ENCODE measurements around the gene PHYH. TPM values are rescaled to one million over a fixed set of nuclear protein-coding genes. Genes with fewer than 3 reads are reported as not detected.
"Not testable (repeated sequence)": the region's sequence is repeated elsewhere in the genome, so short reads cannot be mapped to it uniquely, and the experiment has no call there.

The PHYH gene
- total and polyA plus RNA-seq, 8 donors, result 0.58 to 65.5 (median 20.0) TPM

DNA sequence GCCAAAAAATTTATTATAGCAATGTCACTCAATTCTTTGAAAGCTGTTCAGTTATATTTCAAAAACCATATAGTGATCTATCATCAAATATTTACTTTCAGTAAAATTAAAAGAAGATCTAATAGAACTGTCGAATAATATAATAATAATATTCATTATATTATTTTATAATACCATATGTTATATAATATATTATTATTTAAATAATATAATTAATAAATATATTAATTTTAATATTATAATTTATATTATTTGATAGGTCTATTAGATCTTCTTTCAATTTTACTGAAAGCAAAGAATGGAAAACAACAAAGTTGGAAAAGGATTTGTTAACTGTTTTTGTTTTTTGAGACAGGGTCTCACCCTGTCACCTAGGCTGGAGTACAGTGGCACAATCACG lies 43.2 kb downstream of the PHYH start:
- Histone ChIP-seq H3K4me3 (no peak overlapping the region), H3K9me3 (peaks cover 0 to 4% (median 0%) of the 10 kb centered on the region in 4 donors), H3K27me3 (no peaks in the 10 kb centered on the region), H3K27ac (no peak overlapping the region), H3K36me3 (no peaks in the 10 kb centered on the region), H3K4me1 (no peaks in the 10 kb centered on the region)
- intact Hi-C loops (cut with DNase I; ENCODE audit: low total_unique reads), result no loop called here
- no peak for DNase-seq
- WGBS, 5 donors, result 83 to 90% (median 88%) methylated on average over 2 of the region's 2 CpGs
- TF ChIP-seq POLR2AphosphoS5 (IDR thresholded peaks at IDR 0.05), result no peak
- no peak for TF ChIP-seq EP300 (IDR thresholded peaks at IDR 0.05)
- TF ChIP-seq, protein P1, sequence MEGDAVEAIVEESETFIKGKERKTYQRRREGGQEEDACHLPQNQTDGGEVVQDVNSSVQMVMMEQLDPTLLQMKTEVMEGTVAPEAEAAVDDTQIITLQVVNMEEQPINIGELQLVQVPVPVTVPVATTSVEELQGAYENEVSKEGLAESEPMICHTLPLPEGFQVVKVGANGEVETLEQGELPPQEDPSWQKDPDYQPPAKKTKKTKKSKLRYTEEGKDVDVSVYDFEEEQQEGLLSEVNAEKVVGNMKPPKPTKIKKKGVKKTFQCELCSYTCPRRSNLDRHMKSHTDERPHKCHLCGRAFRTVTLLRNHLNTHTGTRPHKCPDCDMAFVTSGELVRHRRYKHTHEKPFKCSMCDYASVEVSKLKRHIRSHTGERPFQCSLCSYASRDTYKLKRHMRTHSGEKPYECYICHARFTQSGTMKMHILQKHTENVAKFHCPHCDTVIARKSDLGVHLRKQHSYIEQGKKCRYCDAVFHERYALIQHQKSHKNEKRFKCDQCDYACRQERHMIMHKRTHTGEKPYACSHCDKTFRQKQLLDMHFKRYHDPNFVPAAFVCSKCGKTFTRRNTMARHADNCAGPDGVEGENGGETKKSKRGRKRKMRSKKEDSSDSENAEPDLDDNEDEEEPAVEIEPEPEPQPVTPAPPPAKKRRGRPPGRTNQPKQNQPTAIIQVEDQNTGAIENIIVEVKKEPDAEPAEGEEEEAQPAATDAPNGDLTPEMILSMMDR (IDR thresholded peaks at IDR 0.05), result no peak
- no peak for TF ChIP-seq POLR2A (IDR thresholded peaks at IDR 0.05)

DNA sequence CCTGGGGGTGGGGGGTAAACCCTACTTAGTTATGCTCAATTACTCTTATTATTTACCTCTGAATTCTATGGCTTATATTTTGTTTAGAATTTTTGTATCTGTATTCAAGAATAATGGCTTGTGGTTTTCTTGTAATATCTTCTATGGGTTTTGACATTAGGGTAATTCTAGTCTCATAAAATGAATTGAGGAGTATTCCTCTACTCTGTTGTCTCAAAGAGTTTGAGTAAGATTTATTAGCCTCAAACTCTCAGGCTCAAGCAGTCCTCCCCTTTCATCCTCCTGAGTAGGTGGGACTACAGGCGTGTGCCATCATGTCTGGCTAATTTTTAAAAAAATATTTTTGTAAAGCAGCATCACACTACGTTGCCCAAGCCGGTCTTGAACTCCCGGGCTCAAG lies 46.1 kb downstream of the PHYH start:
- no peaks in the 10 kb centered on the region for H3K4me1 ChIP-seq
- H3K9me3 ChIP-seq, result no peaks in the 10 kb centered on the region
- H3K36me3 ChIP-seq, result no peaks in the 10 kb centered on the region
- H3K4me3 ChIP-seq, result no peak overlapping the region
- DNase-seq, result no peak
- intact Hi-C loops (cut with DNase I; ENCODE audit: low total_unique reads), result no loop called here
- no peak for TF ChIP-seq POLR2A (IDR thresholded peaks at IDR 0.05)
- TF ChIP-seq, protein P1 (IDR thresholded peaks at IDR 0.05), result no peak
- no peak for TF ChIP-seq POLR2AphosphoS5 (IDR thresholded peaks at IDR 0.05)
- no peak for TF ChIP-seq EP300 (IDR thresholded peaks at IDR 0.05)
- H3K27me3 ChIP-seq, result no peaks in the 10 kb centered on the region
- WGBS, 5 donors, result 87 to 99% (median 88%) methylated on average over 4 of the region's 4 CpGs
- H3K27ac ChIP-seq, result no peak overlapping the region

DNA sequence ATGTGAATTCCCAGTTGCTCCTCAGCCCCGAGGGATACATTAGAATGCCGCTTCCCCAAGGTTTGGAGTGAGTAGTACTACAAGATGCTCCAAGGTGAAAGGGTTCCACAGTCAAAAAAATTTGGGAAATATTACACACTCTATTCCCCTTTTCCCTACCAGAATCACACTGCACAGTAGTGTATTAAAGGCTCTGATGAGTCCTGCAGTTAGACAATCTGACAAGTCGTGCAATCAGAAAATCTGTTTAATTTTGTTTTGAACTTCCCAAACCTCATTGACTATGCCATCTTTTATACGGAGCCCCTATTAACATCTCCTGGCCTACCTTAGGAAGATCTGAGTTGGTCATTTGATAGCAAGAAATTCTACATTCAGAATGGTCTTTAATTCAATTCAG lies 52.1 kb downstream of the PHYH start:
- H3K4me1 ChIP-seq, result no peaks in the 10 kb centered on the region
- DNase-seq, result no peak
- no peak overlapping the region for H3K4me3 ChIP-seq
- no peak overlapping the region for H3K27ac ChIP-seq
- no peaks in the 10 kb centered on the region for H3K9me3 ChIP-seq
- H3K27me3 ChIP-seq, result no peaks in the 10 kb centered on the region
- no peak for TF ChIP-seq POLR2AphosphoS5 (IDR thresholded peaks at IDR 0.05)
- 88 to 98% (median 96%) methylated on average over 4 of the region's 4 CpGs for WGBS, 5 donors
- intact Hi-C loops (cut with DNase I; ENCODE audit: low total_unique reads), result no loop called here
- H3K36me3 ChIP-seq, result no peaks in the 10 kb centered on the region

DNA sequence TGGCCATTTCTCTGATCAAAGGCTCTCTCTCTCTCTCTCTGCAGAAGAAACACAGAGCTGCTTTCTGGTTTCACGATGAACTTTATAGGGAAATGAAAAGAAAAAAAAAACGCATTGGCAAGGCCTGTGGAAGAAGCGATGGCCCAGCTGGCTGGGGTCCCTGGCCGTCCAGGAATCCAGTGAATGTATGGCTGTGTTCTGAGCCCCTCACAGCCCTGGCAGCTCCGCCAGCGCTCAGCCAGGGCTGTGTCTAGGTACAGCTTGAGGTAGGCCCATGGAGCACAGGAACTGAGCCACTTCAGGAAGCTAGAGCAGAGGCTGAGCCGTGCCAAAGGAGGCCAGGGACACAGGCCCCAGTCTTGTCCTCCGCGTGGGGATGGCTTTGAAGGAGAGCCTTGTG lies 52.6 kb downstream of the PHYH start:
- DNase-seq, result no peak
- H3K9me3 ChIP-seq, result no peaks in the 10 kb centered on the region
- H3K4me3 ChIP-seq, result no peak overlapping the region
- TF ChIP-seq POLR2AphosphoS5 (IDR thresholded peaks at IDR 0.05) (no peak), POLR2A (IDR thresholded peaks at IDR 0.05) (no peak), EP300 (IDR thresholded peaks at IDR 0.05) (no peak)
- TF ChIP-seq, protein P1 (IDR thresholded peaks at IDR 0.05), result no peak
- H3K27me3 ChIP-seq, result no peaks in the 10 kb centered on the region
- no peaks in the 10 kb centered on the region for H3K4me1 ChIP-seq
- no peak overlapping the region for H3K27ac ChIP-seq
- no peaks in the 10 kb centered on the region for H3K36me3 ChIP-seq
- intact Hi-C loops (cut with DNase I; ENCODE audit: low total_unique reads), result no loop called here
- WGBS, 5 donors, result 61 to 78% (median 70%) methylated on average over 9 of the region's 9 CpGs

DNA sequence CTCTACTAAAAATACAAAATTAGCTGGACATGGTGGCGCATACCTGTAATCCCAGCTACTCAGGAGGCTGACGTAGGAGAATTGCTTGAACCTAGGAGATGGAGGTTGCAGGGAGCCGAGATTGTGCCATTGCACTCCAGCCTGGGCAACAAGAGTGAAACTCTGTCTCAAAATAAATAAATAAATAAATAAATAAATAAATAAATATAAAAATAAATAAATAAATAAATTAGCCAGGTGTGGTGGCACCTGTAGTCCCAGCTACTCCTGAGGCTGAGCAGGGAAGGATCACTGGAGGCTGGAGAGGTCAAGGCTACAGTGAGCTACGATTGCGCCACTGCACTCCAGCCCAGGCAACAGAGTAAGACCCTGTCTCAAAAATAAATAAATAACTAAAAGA lies 57.6 kb downstream of the PHYH start:
- intact Hi-C loops (cut with DNase I; ENCODE audit: low total_unique reads); H3K4me3 ChIP-seq; H3K27me3 ChIP-seq; H3K27ac ChIP-seq; DNase-seq; H3K4me1 ChIP-seq; H3K9me3 ChIP-seq; H3K36me3 ChIP-seq: not testable (repeated sequence)
- whole genome bisulfite sequencing, 5 donors, result 89 to 98% (median 96%) methylated on average over 5 of the region's 5 CpGs
